Measurements from ENCODE around the gene MYBPC3.
"Not testable (repeated sequence)": the region's sequence is repeated elsewhere in the genome, so short reads cannot be mapped to it uniquely, and the experiment has no call there.

Gene MYBPC3

GRCh38 chr11:47340010-47340409 lies 12.5 kb downstream of the MYBPC3 start:
- no peak for DNase-seq

- no peak for DNase-seq
These were observed 13.9 kb downstream of the MYBPC3 start for GRCh38 chr11:47338396-47339241.

DNA sequence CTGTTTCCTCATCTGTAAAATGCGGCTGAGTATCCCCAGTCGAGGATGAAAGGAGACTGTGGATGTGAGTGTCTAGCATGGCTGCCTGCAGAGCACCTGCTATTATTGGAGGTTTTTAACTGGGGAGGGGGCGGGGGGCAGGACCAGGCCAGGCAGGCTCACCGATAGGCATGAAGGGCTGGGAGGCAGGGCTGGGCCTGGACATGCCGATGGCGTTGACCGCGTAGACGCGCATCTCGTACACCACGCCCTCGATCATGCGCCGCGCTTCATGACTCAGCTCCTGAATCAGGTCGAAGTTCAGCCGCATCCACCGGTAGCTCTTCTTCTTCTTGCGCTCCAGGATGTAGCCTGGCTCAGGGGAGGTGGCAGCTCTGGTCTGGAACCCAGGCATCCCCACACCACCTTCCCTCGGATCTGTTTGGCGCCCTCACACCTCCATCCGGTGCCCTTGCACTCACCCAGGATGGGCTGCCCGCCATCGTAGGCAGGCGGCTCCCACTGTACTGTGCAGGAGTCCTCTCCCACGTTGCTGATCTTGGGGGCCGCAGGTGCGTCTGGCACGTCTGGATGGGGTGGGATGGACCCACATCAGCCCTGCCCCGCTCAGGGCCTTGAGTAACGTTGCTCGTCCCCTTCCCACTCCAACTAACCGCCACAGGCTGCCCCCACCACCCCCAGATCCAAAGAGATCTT lies 15.1 kb downstream of the MYBPC3 start:
- DNase-seq, result no peak

- DNase-seq, result no peak
These were observed 15.9 kb downstream of the MYBPC3 start for GRCh38 chr11:47336595-47336994.

GRCh38 chr11:47335733-47336132 lies 16.8 kb downstream of the MYBPC3 start:
- no peak for DNase-seq

DNA sequence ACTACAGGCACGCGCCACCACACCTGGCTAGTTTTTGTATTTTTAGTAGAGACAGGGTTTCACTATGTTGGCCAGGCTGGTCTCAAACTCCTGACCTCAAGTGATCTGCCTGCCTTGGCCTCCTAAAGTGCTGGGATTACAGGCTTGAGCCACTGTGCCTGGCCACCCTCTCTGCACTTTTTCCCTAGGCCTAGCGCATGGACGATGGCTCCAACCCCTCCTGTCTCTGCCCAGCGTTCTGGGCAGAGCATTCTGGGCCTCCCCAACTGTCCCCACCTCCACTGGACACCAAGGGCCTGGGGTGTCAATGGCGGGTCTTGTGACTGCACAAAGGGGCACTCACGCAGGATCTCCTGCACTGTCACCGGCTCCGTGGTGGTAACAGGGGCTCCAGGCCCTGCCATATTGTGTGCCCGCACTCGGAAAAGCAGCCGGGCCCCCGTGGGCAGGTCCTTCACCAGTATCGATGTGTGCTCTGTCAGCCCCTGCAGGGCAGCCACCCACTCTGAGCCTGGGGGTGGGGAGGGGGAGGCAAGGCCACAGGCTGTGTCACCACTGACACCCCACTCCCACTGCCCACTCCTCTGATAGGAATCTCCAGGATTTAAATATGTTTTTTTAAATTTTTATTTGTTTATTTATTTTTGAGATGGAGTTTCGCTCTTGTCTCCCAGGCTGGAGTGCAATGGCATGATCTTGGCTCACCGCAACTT lies 17.6 kb downstream of the MYBPC3 start:
- not testable (repeated sequence) for DNase-seq

DNA sequence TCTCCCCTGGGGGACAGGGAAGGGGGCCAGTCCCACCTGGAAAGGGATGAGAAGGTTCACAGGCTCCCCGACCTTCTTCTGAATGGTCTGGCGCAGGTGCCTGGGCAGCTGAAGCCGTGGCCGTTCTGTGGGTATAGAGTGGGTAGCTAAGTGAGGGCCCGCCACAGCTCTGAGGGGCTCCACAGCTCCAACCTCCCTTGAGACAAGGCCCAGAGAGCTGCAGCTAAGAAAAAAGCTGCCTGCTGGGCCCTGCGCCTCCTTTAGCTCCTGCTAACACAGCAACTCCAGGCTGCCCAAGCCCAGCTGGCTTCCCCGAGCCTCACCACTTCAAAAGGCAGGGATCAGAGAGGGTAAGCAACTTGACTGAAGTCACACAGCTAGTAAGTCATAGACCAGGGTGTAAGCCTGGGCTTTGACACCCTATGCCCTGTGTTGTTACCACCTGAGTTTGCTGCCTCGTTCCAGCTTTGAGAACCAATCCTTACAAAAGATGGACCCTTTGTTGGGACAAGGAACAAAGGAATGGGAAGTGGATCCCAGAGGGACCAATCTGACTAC lies 18.5 kb downstream of the MYBPC3 start:
- DNase-seq, result no peak

DNA sequence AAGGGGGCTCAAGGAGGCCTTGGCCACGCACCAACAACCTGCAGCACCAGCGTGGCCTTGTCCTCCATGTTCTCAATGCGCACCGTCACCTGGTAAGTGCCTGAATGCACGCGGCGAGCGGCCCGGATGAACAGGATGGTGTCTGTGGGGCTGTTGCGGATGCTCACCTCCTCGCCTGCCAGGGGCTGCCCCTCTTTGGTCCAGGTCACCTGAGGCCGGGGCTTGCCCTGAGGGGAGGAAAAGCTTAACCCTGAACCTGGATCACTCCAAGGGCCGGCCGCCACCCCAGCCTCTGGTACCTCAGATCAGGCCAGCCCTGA lies 19.0 kb downstream of the MYBPC3 start:
- DNase-seq, result no peak

DNA sequence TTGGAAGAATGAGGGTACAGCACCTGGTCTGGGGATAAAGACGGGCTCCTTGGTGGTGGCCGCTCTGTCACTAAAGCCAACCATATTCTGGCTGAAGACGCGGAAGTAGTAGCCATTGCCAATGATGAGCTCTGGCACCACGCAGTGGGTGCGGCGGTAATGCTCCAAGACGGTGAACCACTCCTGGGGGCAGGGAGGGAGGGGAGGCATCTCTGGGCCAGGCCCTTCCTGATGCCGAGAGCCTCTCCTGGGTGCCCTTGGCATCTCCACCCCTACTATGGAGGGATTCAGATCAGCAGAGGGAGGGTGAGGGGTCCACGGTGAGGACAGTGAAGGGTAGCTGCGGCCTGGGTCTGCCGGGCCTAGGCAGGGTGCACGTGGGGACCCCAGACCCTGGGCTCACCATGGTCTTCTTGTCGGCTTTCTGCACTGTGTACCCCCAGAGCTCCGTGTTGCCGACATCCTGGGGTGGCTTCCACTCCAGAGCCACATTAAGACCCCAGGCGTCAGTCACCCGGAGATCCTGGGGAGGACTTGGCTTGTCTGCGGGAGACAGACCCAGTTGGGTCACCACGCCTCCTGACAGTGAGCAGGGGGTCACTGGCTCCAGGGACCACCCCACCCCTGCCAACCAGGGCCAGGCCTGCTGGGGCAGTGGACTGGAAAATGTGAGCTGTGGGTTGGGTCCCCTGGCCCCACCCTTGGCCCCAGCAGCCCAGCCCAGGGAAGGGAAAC lies 19.5 kb downstream of the MYBPC3 start:
- DNase-seq, result no peak

DNA sequence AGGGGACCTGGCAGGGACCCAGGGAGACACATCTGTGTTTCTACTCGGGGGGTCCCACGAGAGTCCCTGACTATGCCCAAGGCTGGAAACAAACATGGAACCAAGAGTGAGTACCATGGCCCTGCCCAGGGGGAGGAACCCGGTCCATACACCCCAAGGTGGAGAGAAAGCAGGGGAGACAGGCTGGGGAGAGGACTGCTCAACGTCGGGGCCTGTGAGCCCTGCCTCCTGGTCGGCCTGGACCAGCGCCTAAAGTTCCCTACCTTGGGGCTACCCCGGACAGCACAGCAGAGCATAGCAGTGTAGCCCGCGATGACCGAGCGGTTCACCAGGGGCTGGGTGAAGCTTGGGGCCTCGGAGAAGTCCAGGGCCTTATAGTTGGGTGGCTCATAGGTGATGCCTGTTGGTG lies 20.2 kb downstream of the MYBPC3 start:
- DNase-seq, result no peak

DNA sequence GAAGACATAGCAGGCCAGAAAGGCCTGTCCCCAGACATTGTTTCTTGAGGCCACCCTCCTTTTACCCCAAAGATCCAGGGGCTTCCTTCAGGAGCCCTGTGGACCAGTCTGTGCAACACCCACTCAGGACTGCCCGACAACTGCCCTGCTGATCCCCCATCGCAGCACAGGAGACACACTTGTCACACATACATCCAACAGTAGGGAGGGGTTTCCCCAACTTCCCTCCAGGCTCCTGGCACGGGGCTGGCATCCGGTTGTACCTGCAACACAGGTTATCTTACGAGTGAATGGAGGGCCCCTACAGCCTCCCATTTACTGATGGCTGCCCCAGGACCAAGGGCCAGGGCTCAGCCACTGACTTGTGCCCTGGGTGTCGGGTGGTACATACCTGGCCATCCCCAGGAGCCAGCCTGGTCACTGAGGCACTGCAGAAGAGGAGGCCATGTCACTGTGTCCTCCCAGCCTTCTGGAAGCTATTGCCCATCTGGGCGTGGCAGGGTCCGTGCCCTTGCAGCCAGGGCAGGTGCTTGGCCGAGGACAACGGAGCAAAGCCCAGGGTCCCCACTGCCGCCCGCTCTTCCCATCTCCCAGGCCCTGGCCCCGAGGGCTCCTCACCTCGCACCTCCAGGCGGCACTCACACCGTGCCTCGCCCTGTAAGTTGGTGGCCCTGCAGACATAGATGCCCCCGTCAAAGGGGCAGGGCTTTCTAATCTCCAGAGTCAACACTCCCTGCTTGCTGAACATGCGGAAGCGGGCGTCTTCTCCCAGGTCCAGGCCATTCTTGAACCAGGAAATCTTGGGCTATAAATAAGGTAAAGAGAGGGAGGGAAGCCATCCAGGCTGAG lies 20.8 kb downstream of the MYBPC3 start:
- no peak for DNase-seq

DNA sequence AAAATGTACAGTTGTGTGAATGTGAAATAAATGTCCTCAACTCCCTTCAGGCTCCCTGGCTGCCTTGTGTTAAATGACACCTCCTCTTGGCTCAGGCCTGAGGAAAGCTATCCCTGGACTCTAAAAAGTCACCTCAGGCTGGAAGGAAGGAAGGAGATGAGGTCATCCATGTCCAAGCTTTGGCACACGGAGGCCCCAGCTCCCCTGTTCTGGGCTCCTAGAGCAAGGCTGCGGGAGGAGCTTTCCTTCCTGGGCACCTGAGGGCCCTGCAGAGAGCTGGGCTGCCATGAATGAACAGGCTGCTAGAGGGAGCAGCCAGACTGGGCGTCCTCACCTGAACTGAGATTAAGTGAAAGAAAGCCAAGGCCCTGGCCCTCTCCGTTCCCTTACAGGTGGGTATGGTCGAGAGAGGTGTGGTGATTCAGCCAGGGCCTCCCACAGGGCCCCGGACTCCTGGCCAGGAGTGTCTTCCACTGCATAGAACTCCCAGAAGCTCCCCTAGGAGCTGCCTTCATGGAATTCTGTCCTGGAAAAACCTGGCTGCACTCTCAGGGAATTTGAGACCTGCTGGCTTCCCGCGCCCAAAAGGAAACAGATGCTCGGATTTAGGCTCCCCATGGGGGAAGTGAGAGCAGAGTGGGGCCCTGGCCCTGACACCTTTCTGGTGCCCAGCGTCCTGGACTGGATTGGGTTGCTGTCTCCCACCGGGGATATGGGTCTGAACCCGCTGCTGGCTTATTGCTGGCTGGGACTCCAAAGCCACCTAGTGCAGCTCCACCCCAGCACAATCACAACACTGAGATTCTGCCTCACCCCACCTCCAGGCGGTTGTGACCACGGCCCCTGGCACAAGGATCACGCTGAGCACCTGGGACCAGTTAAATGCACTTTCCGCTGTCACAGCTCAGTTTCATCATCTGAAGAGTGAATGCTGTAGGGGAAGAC lies 22.2 kb downstream of the MYBPC3 start:
- DNase-seq, result no peak

DNA sequence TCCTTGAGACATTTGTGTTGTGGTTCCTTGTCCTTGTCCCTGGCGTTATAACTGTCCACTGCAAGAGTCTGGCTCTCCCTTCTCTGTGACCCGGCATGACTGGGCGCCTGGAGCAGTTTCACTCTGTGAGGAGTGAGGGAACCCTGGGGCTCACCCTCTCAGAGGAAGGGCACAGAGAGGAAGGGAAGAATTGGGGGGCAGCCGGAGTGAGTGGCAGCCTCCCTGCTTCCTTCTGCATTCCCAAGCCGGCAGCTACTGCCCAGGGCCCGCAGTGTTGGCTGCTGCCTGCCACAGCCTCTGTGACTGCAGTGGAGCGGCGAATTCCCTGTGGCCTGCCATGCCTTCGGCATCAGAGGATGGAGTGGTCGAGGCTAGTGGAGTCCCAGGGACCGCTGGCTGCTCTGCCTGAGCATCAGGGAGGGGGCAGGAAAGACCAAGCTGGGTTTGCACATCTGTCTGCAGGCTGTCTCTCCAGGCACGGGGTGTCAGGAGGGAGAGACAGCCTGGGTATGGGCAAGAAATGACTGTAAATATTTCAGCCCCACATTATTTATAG lies 23.0 kb downstream of the MYBPC3 start:
- DNase-seq, result no peak

- peak in 6 of 56 donors; percentile 7 to 41 (median 21) for DNase-seq
These were observed 23.8 kb downstream of the MYBPC3 start for GRCh38 chr11:47328449-47329390.

- DNase-seq, result no peak
These were observed 24.6 kb downstream of the MYBPC3 start for GRCh38 chr11:47327949-47328348.

- no peak for DNase-seq
These were observed 25.5 kb downstream of the MYBPC3 start for GRCh38 chr11:47327025-47327424.

DNA sequence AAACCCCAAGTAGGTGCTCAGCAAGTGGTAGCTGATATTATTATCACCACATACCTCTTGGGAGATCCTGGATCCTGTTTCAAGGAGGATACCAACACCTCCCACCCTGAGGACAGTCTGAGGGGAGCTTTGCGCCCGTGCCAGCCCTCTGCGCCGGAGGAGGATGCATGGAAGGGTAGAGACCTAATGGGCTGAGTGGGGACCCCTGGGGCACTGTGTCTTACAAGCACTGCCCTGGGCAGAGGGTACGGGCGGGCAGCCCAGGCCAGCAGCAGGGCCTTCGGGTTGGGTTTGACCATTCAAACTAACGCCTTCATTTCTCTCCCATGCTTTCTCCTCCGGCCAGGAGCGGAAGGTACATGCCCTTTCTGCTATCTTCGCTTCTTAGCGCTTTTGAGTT lies 26.3 kb downstream of the MYBPC3 start:
- no peak for DNase-seq
